Mesothelial cell of epicardium (in vitro differentiated cells): ENCODE results near the gene C5orf15. TPM values are rescaled to one million over a fixed set of nuclear protein-coding genes. Genes with fewer than 3 reads are reported as not detected.
A peak's percentile ranks its signal among the peaks of the same experiment; 100 is the strongest.

Source experiments
- DNase-seq, 2 experiments: peaks; one replicate each; pipeline ENCODE4 v3.0.0; 2021; ENCODE audit warnings: low spot score in 2 of 2; ENCODE audit not compliant: unreplicated experiment in 2 of 2
- H3K27ac Mint-ChIP-seq: 2 replicates; pipeline ENCODE4 v1.8.0; 2021; ENCODE audit warnings: mixed read lengths
- H3K27me3 Mint-ChIP-seq: 2 replicates; pipeline ENCODE4 v1.8.0; 2021; ENCODE audit warnings: low read depth, mixed read lengths
- H3K36me3 Mint-ChIP-seq: 2 replicates; pipeline ENCODE4 v1.8.0; 2021; ENCODE audit warnings: mixed read lengths
- H3K4me1 Mint-ChIP-seq: 2 replicates; pipeline ENCODE4 v1.8.0; 2021; ENCODE audit warnings: mixed read lengths
- H3K4me3 Mint-ChIP-seq: 2 replicates; pipeline ENCODE4 v1.8.0; 2021; ENCODE audit warnings: mild to moderate bottlenecking, moderate library complexity, mixed read lengths
- H3K9me3 Mint-ChIP-seq: 2 replicates; pipeline ENCODE4 v1.8.0; 2021; ENCODE audit warnings: mixed read lengths
- total RNA-seq: library from RNA; stranded (reverse); gene quantifications from 3 replicates; pipeline ENCODE4 v1.2.1, GENCODE V29; 2021
- TF ChIP-seq, protein P1 (sequence below): fragments of 200-600 bp; sonication (generic); IDR thresholded peaks from one replicate; pipeline ENCODE4 v1.5.0; 2021; ENCODE audit warnings: antibody characterized with exemption; ENCODE audit not compliant: unreplicated experiment

C5orf15 gene
- total RNA-seq, 1 donor from 2014 or later = 44.2 TPM

DNA sequence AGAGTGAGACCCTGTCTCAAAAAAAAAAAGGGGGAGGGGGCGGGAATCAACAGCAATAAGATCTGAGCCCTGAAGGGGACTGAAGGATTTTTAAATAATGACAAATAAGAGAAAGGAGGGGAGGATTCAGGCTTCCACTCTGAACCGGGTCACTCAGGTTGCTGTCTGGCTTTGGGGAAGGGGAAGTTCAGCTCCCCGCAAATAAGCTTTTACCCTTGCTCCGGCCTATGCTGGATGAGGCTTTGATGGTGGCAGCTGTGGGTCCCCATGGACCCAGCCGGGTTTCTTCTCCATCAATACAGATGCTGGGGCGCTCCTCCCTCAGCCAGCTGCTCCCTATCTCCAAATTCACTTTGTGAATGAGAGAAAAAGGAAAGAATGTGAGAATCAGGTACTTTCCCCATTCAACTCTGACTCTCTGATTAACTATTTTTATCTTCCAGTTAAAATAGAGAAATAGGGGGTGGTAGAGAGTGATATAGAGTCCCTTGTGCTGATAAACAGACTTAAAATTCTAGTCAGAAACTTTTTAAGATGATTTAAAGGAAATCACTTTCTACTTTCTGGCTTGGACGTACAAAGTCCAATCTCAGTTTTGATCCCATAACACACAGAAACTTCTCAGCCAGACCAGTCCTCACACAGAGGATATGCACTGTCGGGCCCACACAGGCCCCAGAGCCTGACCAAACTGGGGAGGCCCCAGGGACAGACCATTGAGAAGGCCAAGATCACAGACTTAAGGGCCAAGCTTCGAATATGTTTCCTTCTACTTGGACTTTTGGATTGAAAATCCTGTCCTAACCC, 39.6 kb downstream of the C5orf15 start:
- Mint-ChIP-seq H3K36me3 (no peaks in the 10 kb centered on the region), H3K27ac (no peak overlapping the region), H3K4me3 (no peak overlapping the region), H3K4me1 (peaks cover 52% of the 10 kb centered on the region), H3K27me3 (no peaks in the 10 kb centered on the region), H3K9me3 (no peaks in the 10 kb centered on the region)
- TF ChIP-seq, protein P1, sequence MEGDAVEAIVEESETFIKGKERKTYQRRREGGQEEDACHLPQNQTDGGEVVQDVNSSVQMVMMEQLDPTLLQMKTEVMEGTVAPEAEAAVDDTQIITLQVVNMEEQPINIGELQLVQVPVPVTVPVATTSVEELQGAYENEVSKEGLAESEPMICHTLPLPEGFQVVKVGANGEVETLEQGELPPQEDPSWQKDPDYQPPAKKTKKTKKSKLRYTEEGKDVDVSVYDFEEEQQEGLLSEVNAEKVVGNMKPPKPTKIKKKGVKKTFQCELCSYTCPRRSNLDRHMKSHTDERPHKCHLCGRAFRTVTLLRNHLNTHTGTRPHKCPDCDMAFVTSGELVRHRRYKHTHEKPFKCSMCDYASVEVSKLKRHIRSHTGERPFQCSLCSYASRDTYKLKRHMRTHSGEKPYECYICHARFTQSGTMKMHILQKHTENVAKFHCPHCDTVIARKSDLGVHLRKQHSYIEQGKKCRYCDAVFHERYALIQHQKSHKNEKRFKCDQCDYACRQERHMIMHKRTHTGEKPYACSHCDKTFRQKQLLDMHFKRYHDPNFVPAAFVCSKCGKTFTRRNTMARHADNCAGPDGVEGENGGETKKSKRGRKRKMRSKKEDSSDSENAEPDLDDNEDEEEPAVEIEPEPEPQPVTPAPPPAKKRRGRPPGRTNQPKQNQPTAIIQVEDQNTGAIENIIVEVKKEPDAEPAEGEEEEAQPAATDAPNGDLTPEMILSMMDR = no peak
- no peak for DNase-seq

DNA sequence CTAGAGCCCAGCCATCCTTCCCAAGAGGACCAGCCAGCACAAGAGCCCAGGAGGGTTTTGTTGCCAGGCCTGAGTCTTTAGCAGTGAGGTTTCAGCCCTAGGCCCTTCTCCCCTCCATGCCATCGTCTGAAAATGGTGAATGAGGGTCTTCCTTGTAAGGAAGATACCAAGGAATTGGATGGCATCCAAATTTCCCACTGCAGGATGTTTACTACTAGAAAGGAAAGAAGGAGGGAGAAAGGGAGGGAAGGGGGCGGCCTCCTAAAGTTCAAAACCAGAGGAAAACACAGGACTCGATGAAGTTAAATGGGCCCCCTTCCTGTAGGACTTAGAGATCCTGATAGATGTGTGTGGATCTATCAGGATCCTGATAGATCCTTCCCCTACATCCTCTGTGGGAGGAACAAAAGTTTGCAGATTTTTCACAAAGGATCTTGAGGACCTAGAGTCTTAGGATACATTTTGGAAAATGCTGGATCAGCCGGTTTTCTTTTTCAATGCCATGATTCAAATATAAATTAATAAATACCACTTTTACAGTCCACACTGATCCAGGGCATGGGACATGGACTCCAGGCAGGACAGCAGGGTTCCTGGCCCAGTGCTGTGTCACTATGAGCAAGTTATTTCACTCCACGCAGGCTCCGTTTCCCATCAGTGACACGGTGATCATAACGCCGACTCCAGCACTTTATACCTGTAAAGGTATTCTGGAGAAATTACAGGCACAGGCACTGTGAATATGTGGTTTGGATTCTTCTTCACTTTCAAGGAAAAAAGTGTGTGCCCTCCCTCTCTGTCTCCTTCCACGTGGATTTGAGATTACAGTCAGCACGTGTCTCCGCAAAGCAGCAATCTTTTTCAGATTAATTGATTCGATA, 40.9 kb downstream of the C5orf15 start:
- TF ChIP-seq, protein P1 = no peak
- no peak for DNase-seq
- Mint-ChIP-seq H3K4me1 (peaks cover 46% of the 10 kb centered on the region), H3K9me3 (no peaks in the 10 kb centered on the region), H3K4me3 (no peak overlapping the region), H3K36me3 (no peaks in the 10 kb centered on the region), H3K27ac (peak overlapping the region; percentile 44), H3K27me3 (no peaks in the 10 kb centered on the region)

- Mint-ChIP-seq H3K36me3 (no peaks in the 10 kb centered on the region), H3K27ac (peak overlapping the region; percentile 44), H3K9me3 (no peaks in the 10 kb centered on the region), H3K4me1 (peaks cover 55% of the 10 kb centered on the region), H3K4me3 (no peak overlapping the region), H3K27me3 (no peaks in the 10 kb centered on the region)
- no peak for DNase-seq
- TF ChIP-seq, protein P1 = no peak
Observed at GRCh38 chr5:133926489-133927299, 41.7 kb downstream of the C5orf15 start.

- no peak overlapping the region for H3K4me3 Mint-ChIP-seq
- H3K27me3 Mint-ChIP-seq = no peaks in the 10 kb centered on the region
- H3K27ac Mint-ChIP-seq = no peak overlapping the region
- H3K9me3 Mint-ChIP-seq = no peaks in the 10 kb centered on the region
- peaks cover 58% of the 10 kb centered on the region for H3K4me1 Mint-ChIP-seq
- no peaks in the 10 kb centered on the region for H3K36me3 Mint-ChIP-seq
- TF ChIP-seq, protein P1 = no peak
- no peak for DNase-seq
Observed at GRCh38 chr5:133925866-133926488, 42.4 kb downstream of the C5orf15 start.

GRCh38 chr5:133925269-133925668, 43.2 kb downstream of the C5orf15 start:
- no peaks in the 10 kb centered on the region for H3K36me3 Mint-ChIP-seq
- peaks cover 61% of the 10 kb centered on the region for H3K4me1 Mint-ChIP-seq
- H3K27me3 Mint-ChIP-seq = no peaks in the 10 kb centered on the region
- DNase-seq = no peak
- no peaks in the 10 kb centered on the region for H3K9me3 Mint-ChIP-seq
- H3K27ac Mint-ChIP-seq = no peak overlapping the region
- TF ChIP-seq, protein P1 = no peak
- no peak overlapping the region for H3K4me3 Mint-ChIP-seq
